Ecto neural progenitor cell (in vitro differentiated cells): Measurements from ENCODE around the gene KIAA0319L.

Experiments
- DNase-seq: peaks from one replicate; pipeline ENCODE4 v3.0.0-alpha.2; 2018; ENCODE audit warnings: low spot score

KIAA0319L gene

DNA sequence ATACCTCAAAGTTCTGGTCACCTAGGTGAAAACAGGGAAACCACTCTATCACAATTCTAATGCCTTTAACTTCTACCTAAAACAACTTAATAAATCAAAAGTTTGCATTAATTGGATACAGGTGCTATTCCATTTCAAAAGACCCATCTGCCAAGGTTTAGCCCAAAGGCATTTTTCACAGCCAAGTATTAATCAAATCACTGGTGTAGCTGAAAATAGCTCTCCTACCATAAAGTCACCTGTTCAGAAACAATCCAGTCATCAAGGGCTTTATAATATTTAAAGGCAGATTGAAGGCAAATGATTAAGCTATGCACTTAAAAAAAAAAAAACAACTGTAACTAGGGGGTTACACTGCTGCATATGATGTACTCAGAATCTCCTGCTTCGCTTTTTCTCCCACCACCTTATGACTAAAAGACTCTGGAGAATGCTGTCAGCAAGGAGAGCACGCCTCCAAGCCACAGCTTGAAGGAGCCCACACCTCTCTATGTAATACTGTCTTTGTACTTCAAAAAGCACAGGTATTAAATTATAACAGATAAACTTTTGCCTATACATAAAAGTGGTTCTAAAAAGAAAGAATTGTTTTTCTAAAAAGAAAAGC is 20.5 kb downstream of the KIAA0319L start:
- DNase-seq: no peak

DNA sequence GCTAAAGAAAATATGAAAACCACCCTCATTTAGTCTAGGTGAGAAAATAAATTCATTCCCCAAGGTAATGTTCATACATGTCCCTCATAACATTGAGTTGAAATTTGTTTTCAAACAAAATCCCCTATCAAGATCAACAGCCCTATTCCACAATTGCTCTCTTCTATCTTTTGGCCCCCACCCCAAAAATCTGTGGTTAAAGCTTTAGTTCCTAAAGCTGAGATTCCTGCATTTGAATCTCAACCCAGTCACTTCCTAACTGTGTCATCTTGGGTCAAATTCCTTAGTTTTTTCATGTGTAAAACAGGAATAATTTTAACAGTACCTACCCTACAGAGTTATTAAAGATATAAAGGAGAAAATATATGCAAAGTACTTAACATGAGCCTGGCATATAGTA is 22.0 kb downstream of the KIAA0319L start:
- DNase-seq: no peak

DNA sequence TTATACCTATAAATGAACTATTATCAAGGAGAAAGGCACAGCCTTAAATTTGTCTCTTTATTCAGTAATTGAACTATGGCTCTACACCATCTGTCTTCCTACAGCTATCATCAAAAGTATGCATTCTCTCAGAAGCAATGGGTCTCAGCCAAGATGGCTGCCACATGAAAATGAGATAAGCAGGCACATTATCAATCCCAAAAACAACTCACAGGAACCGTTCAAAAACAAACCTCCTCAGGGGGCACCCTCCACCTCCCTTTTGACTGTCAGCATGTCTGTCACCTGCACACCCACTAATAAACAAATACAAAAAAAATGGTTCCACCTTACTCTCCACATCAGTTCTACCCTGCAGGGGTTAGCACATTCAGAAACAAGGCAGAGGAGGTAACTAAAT is 23.6 kb downstream of the KIAA0319L start:
- DNase-seq: no peak

DNA sequence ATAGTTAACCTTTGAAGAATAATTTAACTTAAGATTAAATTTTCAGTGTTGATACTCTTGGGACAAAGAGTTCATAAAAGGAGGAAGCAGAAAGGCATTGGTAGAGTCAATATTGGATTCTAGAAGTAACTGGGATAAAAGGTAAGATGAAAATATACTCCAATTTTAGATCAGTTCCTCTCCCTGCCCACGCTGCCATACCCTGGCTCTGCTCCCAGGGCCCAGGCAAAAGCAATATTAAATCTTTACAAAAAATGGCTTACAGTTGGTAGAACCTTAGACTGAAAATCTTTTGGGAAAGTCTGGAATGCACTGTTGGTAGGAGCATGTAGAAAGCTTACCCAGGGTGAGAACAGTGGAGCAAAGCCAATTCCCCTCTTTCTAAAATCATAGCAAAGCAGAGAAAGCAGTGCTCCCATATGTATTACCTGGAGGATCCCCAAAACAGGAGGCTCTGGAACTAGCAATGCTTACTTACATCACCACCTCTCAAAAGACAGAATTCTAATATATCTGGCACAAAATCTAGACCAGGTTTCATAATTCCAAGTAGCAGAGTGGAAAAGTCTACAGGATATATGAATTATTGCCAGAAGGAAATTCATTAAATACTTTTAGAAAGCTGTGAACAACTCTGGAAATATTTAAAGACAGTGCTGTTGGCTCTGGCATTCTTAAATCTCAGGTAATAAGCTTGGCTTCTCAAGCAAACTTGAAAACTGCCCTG is 24.5 kb downstream of the KIAA0319L start:
- DNase-seq: no peak

DNA sequence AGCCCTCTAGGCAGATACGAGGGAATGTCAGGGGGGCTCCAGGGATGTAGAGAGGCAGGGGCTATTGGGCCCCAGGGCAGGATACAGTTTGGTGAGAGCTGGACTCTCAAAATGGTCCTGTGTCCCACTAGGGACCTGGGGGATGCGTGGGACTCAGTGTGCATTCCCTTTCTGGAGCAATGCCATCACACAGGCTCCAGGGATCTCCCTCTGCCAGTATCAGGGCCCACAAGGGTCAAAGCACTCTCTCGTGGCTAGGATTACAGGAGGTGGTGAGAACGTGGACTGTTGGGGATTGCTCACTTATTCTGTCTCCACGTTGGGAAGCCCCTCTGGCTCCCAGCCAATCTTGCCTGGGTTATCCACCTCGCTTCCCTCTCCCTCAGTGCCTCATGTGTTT is 25.8 kb downstream of the KIAA0319L start:
- no peak for DNase-seq

DNA sequence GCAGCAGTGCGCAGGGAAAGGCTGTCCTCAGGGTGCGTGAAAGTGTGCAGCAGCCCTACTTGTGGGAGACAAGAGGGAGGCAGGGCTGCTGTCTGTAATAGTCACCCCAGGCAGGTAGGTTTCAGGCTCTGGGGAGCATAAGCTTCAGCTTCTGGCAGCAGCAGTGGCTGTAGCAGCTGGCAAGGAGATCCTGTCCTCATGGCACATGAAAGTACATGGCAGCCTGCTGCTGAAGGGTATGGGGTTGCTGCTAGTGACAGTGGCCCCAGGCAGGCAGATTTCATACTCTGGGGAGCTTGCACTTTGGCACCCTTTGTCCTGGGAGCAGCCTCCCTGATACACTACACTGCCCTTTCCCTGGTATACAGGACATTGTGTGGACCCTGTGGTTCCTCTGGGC is 26.3 kb downstream of the KIAA0319L start:
- no peak for DNase-seq

DNA sequence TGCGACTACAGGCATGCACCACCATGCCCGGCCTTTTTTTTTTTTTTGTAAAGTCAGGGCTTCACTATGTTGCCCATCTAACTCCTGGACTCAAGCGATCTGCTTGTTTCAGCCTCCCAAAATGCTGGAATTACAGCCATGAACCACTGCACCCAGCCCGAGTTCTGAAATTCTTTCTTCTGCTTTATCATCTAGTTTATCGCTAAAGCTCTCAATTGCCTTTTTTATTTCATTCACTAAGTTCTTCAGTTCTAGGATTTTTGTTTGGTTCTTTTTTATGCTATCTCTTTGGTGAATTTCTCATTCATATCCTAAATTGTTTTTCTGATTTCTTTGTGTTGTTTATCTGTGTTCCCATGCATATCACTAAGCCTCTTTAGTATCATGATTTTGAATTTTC is 27.0 kb downstream of the KIAA0319L start:
- DNase-seq: no peak

DNA sequence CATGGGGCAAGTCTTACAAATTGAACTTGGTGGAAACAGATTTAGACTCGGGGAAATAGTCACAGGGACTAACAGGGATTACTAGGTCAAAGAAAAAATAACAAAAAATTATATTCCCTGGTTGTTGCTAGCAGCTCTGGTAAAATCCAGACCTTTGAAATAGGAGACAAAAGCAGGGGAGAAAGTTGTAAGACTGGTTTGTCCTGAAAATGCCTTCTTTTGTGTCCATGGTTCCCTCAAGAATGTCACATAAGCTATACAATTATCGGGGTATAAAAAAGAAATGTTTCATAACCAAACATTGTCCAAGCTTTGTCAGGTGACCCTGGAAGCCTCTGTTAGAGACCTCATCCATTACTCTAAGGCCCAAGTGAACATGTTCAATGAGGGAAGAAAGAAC is 33.1 kb downstream of the KIAA0319L start:
- DNase-seq: no peak

DNA sequence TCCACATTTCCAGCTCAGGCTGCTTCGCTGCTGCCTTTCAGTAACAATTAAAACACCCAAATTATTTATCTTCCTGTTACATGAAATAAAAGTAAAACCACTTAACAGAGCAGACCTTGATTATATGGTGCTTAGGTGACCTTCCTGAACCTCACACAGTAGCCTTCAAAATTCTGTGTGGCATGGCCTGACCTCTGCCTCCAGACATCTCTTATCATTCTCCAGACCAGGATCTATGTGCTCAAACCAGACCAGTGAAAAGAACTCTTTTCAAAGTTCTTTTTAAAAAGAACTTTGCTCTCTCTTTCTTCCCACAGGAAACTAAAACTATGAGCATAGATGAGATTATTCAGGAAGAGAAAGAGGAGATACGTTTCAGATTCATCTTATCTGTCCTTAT is 37.8 kb downstream of the KIAA0319L start:
- no peak for DNase-seq

DNA sequence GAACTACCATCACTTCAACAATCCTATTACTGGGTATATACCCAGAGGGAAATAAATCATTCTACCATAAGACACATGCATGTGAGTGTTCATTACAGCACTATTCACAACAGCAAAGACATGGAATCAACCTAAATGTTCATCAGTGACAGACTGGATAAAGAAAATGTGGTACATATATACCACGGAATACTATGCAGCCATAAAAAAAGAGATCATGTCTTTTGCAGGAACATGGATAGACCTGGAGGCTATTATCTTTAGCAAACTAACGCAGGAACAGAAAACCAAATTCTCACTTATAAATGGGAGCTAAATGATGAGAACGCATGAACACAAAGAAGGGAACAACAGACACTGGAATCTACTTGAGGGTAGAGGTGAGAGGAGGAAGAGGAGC is 39.0 kb downstream of the KIAA0319L start:
- no peak for DNase-seq

DNA sequence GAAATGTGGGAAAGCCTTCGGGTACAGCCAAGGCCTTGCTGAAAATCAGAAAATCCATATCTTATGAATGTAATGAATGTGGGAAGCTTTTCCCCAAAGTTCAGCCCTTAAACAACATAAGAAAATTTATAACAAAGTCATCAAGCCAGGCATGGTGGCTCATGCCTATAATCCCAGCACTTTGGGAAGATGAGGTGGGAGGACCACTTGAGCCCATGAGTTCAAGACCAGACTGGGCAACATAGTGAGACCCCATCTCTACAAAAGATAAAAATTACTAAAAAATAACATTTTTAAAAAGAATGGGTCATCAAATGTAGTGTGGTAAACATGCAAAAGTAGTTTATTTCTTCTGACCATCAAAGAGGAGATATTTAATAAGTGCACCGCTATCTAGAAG is 45.9 kb downstream of the KIAA0319L start:
- DNase-seq: no peak

DNA sequence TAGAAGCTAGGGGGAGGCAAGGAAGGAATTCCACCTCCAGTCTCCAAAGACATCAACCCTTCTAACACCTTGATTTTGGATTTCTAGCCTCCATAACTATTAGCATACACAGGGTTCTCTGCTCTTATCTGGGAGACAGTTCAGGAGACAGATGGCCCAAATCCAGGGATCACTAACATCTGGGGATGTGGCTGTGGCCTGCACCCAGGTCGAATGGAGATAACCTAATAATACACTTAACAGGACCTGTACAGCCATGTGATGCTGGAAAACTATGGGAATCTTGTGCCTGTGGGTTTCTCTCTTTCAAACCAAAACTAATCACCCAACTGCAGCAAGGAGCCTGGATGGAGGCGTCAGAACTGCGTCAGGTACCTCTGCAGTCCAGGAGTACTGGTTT is 47.6 kb downstream of the KIAA0319L start:
- no peak for DNase-seq

DNA sequence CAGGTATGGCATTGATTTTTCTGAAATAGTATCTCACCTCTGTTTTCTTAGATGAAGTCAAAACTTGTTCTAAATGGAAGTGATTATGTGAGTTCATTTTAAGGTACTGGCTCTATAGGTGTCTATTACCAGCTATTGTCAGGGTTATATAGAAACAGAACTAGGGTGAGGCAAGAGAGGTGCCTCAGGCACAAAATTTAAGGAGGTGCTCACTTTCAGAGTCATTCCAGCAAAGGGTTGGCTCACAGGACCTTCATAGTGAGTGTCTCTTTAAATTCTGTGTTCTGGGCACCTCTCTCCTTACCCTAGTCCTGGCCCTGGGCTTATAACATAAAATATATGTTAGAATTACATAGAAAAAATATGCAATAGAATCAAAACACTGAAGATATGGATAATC is 49.3 kb downstream of the KIAA0319L start:
- no peak for DNase-seq

DNA sequence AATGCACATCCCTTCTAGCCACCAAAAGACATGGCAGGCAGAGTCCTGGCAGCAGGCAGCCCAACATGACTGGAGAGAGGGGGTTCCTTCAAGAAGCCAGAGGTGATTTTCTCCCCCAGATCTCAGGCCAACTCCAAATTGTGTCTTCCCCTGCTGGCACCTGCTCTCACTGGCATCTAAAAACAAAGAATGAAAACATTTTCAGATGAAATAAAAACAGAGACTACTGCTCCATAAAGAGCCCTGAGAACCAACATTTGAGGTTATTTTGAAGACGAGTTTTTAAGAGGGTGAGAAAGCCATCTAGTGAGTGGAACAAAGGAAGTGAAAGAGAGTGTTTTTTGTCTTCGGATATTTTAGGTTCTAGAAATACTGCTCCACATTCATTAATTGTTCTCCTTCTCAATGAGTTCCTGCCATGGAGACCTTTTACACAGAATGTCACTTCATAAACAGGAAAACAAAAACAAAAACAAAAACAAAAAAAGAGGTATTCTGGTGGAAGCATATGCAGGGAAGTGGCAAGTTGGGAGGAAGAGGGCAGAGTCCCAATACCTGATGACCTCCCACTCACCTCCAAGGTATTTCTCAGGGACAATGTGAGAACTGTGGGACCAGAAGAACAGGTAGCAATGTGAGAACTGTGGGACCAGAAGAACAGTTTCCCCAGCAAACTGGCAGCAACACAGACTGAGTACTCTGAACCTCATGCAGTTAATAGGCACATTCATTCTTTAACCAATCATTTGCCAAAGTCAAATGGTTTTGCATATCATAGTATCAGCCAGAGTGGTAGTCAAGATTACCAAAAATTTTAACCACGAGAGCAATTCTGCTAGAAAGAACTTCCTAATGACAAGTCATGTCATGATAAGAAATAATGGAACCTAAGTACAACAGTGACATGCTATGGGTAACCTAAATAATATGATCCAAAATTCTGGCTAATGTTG is 50.0 kb downstream of the KIAA0319L start:
- no peak for DNase-seq

DNA sequence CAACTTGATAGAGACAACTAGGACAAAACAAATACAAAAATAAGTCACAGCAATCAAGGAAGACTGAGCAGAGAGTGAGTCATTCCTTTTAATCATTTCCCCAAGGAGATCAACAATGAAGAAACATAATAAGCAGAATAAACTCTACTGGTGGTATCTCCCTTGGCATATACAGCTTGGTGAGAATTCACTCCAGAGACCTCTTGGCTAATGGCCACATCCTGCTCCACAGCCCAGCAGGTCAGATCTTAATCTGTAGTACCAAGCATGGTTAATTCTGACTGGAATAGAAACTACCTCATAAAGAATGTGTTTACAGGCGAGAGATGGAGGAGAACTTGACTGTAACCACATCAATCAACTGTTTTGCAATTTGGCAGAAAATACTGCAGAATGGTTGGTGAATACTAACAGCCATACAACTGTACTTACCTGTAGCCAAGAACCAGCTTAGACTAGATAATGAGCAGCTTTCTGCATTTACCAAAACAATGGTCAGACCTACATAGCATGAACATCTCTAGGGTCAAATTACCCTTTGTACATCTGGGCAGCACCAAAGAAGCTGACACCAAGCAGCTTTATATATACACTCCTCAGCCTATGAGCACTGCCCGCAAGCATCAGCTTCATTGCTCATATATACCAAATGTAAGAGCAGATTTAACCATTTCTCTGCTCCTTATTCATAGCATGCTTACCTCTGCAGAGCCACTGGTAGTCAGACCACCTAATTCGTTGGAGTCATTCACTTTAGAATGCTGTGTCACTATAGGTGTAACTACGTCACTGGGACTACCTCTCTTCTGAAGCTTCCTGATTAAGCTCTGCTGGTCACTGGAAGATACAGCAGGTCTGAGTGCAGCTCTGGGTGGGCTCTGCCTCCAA is 51.0 kb downstream of the KIAA0319L start:
- no peak for DNase-seq

DNA sequence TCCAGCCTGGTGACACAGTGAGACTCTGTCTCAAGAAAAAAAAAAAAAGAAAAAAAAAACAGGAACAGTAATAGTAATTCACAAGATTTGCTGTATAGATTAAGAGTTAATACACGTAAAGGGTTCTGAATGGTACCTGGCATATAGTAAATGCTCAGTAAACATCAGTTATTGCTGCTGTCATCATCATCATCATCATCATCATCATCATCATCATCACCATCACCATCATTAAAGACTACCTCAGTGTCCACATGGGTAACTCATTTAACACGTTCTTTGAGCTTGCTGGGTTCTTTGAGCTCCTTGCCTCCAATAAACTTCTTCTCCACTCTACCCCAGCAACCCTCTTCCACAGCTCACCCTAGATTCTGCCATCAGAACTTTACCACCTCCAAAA is 55.0 kb downstream of the KIAA0319L start:
- no peak for DNase-seq

DNA sequence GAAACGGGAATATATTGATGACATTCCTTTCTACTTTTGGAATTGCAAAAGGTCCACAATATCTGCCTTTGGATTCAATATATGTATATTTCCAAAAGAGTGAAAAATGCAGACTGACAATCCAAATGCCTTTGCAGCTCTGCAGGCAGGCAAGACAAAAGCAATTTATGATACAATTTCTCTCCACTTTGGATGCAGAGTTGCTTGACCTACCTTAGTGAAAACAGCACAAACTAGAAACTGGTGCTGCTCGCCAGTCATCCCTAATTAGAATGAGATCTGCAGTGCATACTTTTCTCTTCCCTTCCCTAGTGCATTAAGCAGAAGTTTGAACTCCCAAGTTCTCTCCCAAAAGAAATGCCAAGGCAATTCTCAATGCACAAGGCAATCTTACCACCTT is 56.8 kb downstream of the KIAA0319L start:
- DNase-seq: no peak

DNA sequence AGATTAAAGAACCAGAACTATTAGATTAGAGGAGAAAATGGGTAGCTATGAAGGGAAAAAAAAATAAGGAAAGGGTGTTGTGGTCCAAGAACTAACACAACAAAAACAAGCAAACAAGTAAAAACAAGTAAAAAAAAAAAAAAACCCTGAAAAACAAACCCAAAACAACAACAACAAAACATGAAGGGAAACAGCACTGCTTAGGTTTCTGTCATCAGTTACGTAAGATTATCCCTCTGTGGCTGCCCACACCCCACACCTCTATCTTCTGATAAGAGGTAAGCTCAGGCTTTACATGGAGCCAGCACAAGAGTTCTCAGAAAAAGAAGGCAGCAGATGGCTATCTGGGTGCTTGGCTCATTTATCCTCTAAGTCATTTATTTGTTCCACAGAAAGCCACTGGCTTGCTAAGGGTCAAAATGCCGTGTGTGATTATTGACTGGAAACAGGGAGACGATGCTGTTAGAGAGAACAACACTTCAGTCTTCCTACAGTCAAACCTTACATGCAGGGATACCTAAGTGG is 57.5 kb downstream of the KIAA0319L start:
- DNase-seq: no peak

DNA sequence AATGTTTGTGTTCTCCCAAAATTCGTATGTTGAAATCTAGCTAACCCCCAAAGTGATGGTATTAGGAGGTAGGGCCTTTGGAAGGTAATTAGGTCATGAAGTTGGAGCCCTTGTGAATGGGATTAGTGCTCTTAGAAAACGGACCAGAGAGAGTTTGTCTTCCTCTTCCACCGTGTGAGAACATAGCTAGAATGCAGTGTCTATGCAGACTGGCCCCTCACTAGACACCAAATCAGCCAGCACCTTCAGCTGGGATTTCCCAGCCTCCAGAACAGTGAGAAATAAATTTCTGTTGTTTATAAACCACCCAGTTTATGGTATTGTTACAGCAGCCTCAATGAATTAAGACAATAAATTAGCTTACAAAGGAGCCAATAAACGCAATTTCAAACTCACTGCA is 58.0 kb downstream of the KIAA0319L start:
- DNase-seq: no peak

DNA sequence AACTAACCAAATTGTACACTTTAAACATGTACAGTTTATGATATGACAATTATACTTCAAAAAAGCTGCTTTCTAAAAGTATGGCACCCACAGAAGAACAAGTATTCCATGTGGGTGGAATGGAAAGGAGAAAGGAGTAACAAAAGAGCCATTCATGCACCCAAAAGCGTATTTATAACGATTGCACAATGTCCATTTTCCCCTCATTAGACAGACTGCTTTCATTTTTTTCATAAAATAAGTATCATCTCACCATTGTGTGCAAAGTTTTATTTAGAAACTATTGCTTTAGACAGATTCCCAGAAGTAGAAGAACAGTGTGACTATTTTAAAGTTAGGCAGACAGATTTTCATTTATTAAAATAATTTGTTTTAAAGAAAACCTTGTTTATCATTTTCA is 59.6 kb downstream of the KIAA0319L start:
- DNase-seq: no peak

DNA sequence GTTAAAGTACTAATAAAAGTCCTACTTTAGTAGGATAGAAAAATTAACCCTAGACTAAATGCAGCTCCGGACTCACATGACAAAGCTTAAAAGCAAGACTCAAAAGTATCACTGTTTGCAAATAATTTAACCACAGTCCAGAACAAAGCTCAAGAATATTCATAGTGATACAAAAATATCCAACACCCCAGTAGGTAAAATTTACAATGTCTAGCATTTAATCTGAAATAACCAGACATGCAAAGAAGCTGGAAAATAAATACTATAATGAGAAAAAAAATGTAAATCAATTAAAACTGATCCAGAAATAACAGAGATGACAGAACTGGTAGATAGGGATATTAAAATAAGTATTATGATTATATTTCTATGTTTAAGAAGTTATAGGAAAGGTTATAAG is 67.0 kb downstream of the KIAA0319L start:
- DNase-seq: no peak

DNA sequence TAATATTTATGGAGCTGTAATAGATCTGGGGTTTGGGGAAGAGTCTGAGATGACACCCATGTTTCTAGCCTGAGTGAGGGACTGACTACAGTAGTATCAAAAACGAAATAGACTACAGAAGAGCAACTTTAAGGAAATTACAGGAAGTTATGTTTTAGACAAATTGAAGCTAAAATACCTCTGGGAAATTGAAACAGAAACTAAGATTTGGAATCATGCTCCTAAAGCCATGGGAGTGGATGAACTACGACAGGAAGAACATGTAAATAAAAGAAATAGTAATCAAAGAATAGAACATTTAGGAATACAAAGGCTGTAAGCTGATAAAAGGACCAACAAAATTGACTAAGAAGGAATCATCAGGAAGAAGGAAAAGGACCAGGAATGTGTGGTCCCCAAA is 68.9 kb downstream of the KIAA0319L start:
- no peak for DNase-seq
